GM12891 (cell line): Measurements from ENCODE around the gene STAT2.

ENCODE experiments used
- DNase-seq: peaks from one replicate; pipeline ENCODE4 v3.0.0; 2011; ENCODE audit warnings: low spot score; ENCODE audit not compliant: insufficient read length
- FAIRE-seq: peaks from 2 replicates; lab custom pipeline; 2011; peaks lifted over from hg19 to GRCh38; lab: Jason Lieb, UNC
- PAX5 ChIP-seq: IDR thresholded peaks from 2 replicates; pipeline ENCODE4 v1.6.1; 2011; ENCODE audit warnings: low read length, moderate library complexity, mild to moderate bottlenecking; ENCODE audit not compliant: insufficient read depth, severe bottlenecking
- POLR2A ChIP-seq: IDR thresholded peaks from 2 replicates; pipeline ENCODE4 v1.6.1; 2011; ENCODE audit warnings: low read depth, low read length, control low read depth
- POLR2AphosphoS5 ChIP-seq: IDR thresholded peaks from 2 replicates; pipeline ENCODE4 v1.6.1; 2011; ENCODE audit warnings: low read depth, low read length, control low read depth
- POU2F2 ChIP-seq: IDR thresholded peaks from 2 replicates; pipeline ENCODE4 v1.6.1; 2011; ENCODE audit warnings: low read depth, mild to moderate bottlenecking, control low read depth, low read length, moderate library complexity
- SPI1 ChIP-seq: IDR thresholded peaks from 2 replicates; pipeline ENCODE4 v1.6.1; 2011; ENCODE audit warnings: low read depth, low read length, control low read depth
- TAF1 ChIP-seq: IDR thresholded peaks from 2 replicates; pipeline ENCODE4 v1.6.1; 2011; ENCODE audit warnings: low read depth, low read length, control low read depth

Gene STAT2

GRCh38 chr12:56387152-56387736 is 27.3 kb upstream of the STAT2 start:
- DNase-seq (no peak), FAIRE-seq (no peak)
- TF ChIP-seq POU2F2 (no peak), POLR2AphosphoS5 (no peak), PAX5 (no peak), POLR2A (no peak), SPI1 (no peak), TAF1 (no peak)

GRCh38 chr12:56385873-56386272 is 26.0 kb upstream of the STAT2 start:
- no peak for TF ChIP-seq POU2F2
- no peak for TF ChIP-seq SPI1
- DNase-seq: no peak
- no peak for FAIRE-seq

- no peak for DNase-seq
- FAIRE-seq: no peak
- TF ChIP-seq POU2F2 (no peak), PAX5 (no peak), TAF1 (no peak), POLR2AphosphoS5 (no peak), SPI1 (no peak), POLR2A (no peak)
These were observed 22.7 kb upstream of the STAT2 start for GRCh38 chr12:56382611-56383010.

- DNase-seq (no peak), FAIRE-seq (no peak)
- TF ChIP-seq POLR2A: no peak
- TF ChIP-seq POU2F2: no peak
- no peak for TF ChIP-seq PAX5
- no peak for TF ChIP-seq SPI1
- no peak for TF ChIP-seq TAF1
- TF ChIP-seq POLR2AphosphoS5: no peak
These were observed 18.0 kb upstream of the STAT2 start for GRCh38 chr12:56377989-56378316.

- DNase-seq (no peak), FAIRE-seq (no peak)
- TF ChIP-seq PAX5 (no peak), POLR2AphosphoS5 (no peak), TAF1 (no peak), SPI1 (no peak), POLR2A (no peak), POU2F2 (no peak)
These were observed 17.5 kb upstream of the STAT2 start for GRCh38 chr12:56377310-56377988.

- FAIRE-seq: peak; percentile 77
- TF ChIP-seq TAF1 (no peak), POLR2A (no peak), POU2F2 (no peak), PAX5 (no peak), SPI1 (peak; percentile 87)
- no peak for DNase-seq
These were observed 15.9 kb upstream of the STAT2 start for GRCh38 chr12:56375598-56376434.

- peak; percentile 66 for FAIRE-seq
- no peak for DNase-seq
- TF ChIP-seq TAF1: no peak
- no peak for TF ChIP-seq POLR2A
- TF ChIP-seq POLR2AphosphoS5: no peak
- no peak for TF ChIP-seq SPI1
- TF ChIP-seq PAX5: no peak
- no peak for TF ChIP-seq POU2F2
These were observed 15.1 kb upstream of the STAT2 start for GRCh38 chr12:56374726-56375597.

- TF ChIP-seq POLR2A: no peak
- no peak for DNase-seq
- no peak for FAIRE-seq
These were observed 13.6 kb upstream of the STAT2 start for GRCh38 chr12:56373515-56373914.

GRCh38 chr12:56366948-56367347 is 7.0 kb upstream of the STAT2 start:
- DNase-seq (no peak), FAIRE-seq (no peak)
- no peak for TF ChIP-seq TAF1

GRCh38 chr12:56362130-56363059 is 2.5 kb upstream of the STAT2 start, which contains the start of gene APOF:
TSS of gene APOF (minus strand) at chr12:56362857. CDS start at chr12:56362745, 112 bp downstream.
- no peak for FAIRE-seq
- TF ChIP-seq PAX5 (no peak), TAF1 (no peak)
- no peak for DNase-seq
